GM12873 (cell line): ENCODE data around the gene PATL2.

Experiments used
- CTCF ChIP-seq: IDR thresholded peaks from 2 replicates; pipeline ENCODE4 v1.5.1; 2012; ENCODE audit warnings: low read depth, mild to moderate bottlenecking, moderate library complexity, low read length, control low read depth; ENCODE audit not compliant: insufficient read depth; ENCODE audit errors: missing control alignments

PATL2 gene

GRCh38 chr15:44682211-44682610, 28.9 kb downstream of the PATL2 start:
- TF ChIP-seq CTCF = no peak

DNA sequence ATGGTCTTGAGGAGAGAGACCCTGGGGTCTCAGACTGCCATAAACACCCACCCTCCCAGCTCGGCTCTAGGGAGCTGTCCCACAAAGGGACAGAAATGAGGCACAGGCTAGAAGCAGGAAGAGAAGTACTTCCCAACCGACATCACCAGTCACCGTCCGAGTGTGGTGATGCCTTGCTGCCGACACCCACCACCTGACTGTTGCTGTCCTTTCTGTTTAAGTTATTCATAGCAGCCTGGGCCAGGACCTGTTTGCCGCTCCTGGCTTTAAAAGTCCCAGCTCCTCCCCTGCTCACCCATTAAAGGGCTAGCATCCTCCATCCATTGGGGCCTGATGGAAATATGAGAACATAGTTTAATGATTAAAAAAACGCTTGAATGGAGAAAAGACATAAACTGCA, 34.4 kb downstream of the PATL2 start:
- no peak for TF ChIP-seq CTCF

DNA sequence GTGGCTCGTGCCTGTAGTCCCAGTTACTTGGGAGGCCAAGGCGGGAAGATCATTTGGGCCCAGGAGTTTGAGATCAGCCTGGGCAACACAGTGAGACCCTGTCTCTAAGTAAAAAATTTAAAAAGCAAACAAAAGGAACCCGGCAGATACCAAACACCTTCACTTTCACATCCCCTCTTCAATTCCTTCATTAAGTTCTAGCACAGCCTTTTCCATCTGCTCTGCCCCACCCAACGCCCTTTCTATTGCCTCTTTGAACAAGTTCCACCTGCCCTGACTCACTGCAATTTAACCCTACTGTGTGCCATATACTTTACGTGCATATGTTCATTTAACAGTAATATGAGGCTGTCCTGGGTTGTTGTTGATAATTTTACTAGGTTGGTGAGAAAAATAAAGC, 35.2 kb downstream of the PATL2 start:
- no peak for TF ChIP-seq CTCF

GRCh38 chr15:44673639-44674038, 37.5 kb downstream of the PATL2 start:
- TF ChIP-seq CTCF = no peak

GRCh38 chr15:44670087-44670950, 40.8 kb downstream of the PATL2 start:
- no peak for TF ChIP-seq CTCF

DNA sequence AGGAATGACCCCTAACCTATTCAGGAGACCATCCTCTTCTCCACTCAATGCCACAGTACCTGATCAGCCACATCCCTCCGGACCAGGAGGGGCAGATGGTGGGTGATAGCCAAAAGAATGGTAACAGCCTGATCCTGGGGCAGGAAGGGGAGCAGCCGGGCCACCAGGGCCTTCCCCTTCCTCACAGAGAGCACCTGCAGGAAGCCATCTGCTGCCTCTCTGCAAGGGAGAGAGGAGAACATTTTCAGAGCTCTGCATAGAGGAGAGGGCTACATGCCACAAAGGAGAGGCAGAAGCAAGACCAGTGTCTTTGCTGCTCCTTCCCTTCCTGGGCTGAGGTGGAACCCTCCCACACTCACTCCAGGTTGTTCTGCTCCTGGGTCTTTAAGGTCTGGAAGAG, 42.2 kb downstream of the PATL2 start:
- TF ChIP-seq CTCF = no peak

DNA sequence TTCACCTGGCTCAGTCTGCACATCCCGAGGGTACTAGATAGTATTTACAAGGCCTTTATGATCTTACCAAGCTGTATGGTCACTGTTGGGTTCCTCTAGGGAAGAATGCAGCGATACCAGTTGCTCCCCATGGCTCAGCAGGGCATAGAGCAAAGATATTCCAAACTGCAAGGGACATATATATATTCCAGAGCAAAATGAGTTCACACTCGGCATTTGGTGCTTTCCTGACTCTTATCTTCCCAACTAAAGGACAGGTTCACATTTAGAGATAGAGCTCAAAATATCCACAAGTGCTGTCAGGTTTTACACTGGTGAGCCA, 44.1 kb downstream of the PATL2 start:
- TF ChIP-seq CTCF = no peak
